ENCODE results near the gene ABLIM3. TPM values are rescaled to one million over a fixed set of nuclear protein-coding genes. Genes with fewer than 3 reads are reported as not detected.

Gene ABLIM3
- total RNA-seq, 1 experiment from 2014 or later: 40.7 TPM

- no peak for DNase-seq (ENCODE audit: low read depth)
These were observed 168.1 kb downstream of the ABLIM3 start for GRCh38 chr5:149309354-149309753.

Other genes with a start within 250 kb of the ABLIM3 start
- gene SH3TC2, start 78.4 kb upstream of the ABLIM3 start, total RNA-seq (2014; rRNA removed; shearing (Covaris generic)): 2.4 and 7.2 TPM in 2 replicates
- gene AFAP1L1, start 130.4 kb downstream of the ABLIM3 start, total RNA-seq (2014; rRNA removed; shearing (Covaris generic)): 6.5 and 9.1 TPM in 2 replicates
- 14.1 and 20.3 TPM in 2 replicates for gene GRPEL2, start 204.0 kb downstream of the ABLIM3 start, total RNA-seq (2014; rRNA removed; shearing (Covaris generic))
- gene PCYOX1L, start 216.6 kb downstream of the ABLIM3 start, total RNA-seq (2014; rRNA removed; shearing (Covaris generic)): 8.2 and 12.0 TPM in 2 replicates
- not detected in 2 replicates for gene IL17B, start 237.8 kb downstream of the ABLIM3 start, total RNA-seq (2014; rRNA removed; shearing (Covaris generic))

Data from M059J (cell line).